HepG2 (cell line): Measurements from ENCODE around the gene VAV2. TPM values are rescaled to one million over a fixed set of nuclear protein-coding genes. Genes with fewer than 3 reads are reported as not detected.

Source experiments
- ARID4A ChIP-seq: sonication (generic); formaldehyde crosslinking; IDR thresholded peaks from 2 replicates; pipeline ENCODE4 v1.5.0; 2020; ENCODE audit warnings: mild to moderate bottlenecking, missing genetic modification reagents, borderline replicate concordance
- DRAP1 ChIP-seq: IDR thresholded peaks from 2 replicates; pipeline ENCODE4 v1.6.1; 2016; ENCODE audit warnings: missing genetic modification reagents, missing compliant biosample characterization
- ETV6 ChIP-seq: sonication (generic); formaldehyde crosslinking; conservative IDR thresholded peaks from 2 replicates; pipeline ENCODE4 v1.4.0; 2020; ENCODE audit warnings: missing genetic modification reagents
- HINFP ChIP-seq: sonication (generic); formaldehyde crosslinking; IDR thresholded peaks from 2 replicates; pipeline ENCODE4 v1.4.0; 2020; ENCODE audit warnings: low read depth, mild to moderate bottlenecking, missing genetic modification reagents
- HNF4A ChIP-seq: sonication (generic); formaldehyde crosslinking; IDR thresholded peaks from 2 replicates; pipeline ENCODE4 v1.4.0; 2020; ENCODE audit warnings: missing genetic modification reagents
- KAT7 ChIP-seq: IDR thresholded peaks from 2 replicates; pipeline ENCODE4 v1.6.1; 2018; ENCODE audit warnings: borderline replicate concordance, missing compliant biosample characterization
- MBNL3 ChIP-seq: fragments of 250-450 bp; sonication (Bioruptor Pico); conservative IDR thresholded peaks from 2 replicates; pipeline ENCODE4 v1.8.0; 2022; ENCODE audit warnings: mild to moderate bottlenecking, inconsistent platforms
- MED1 ChIP-seq: sonication (generic); formaldehyde crosslinking; IDR thresholded peaks from 2 replicates; pipeline ENCODE4 v1.4.0; 2020; ENCODE audit warnings: missing genetic modification reagents
- MEIS1 ChIP-seq: sonication (generic); formaldehyde crosslinking; IDR thresholded peaks from 2 replicates; pipeline ENCODE4 v1.9.0; 2021; ENCODE audit warnings: mild to moderate bottlenecking, missing genetic modification reagents, moderate library complexity, borderline replicate concordance
- PPARG ChIP-seq: conservative IDR thresholded peaks from 2 replicates; pipeline ENCODE4 v1.6.1; 2016; ENCODE audit warnings: missing biosample characterization, missing genetic modification reagents
- RCOR2 ChIP-seq: IDR thresholded peaks from 2 replicates; pipeline ENCODE4 v1.6.1; 2016; ENCODE audit warnings: missing biosample characterization, missing genetic modification reagents
- SMARCE1 ChIP-seq: fragments of 450-650 bp; IDR thresholded peaks from 2 replicates; pipeline ENCODE4 v1.6.1; 2017; ENCODE audit warnings: borderline replicate concordance
- SNRNP70 ChIP-seq: fragments of 200-400 bp; formaldehyde crosslinking; IDR thresholded peaks from 2 replicates; pipeline ENCODE4 v1.6.1; 2017; ENCODE audit warnings: mild to moderate bottlenecking, low read depth, low read length, moderate library complexity
- TFAP4 ChIP-seq: sonication (generic); IDR thresholded peaks from 2 replicates; pipeline ENCODE4 v1.6.1; 2016; ENCODE audit warnings: low read depth, borderline replicate concordance
- TIGD3 ChIP-seq: sonication (generic); formaldehyde crosslinking; IDR thresholded peaks from 2 replicates; pipeline ENCODE4 v1.5.1; 2020; ENCODE audit warnings: mild to moderate bottlenecking, missing genetic modification reagents, borderline replicate concordance
- ZNF546 ChIP-seq: sonication (generic); formaldehyde crosslinking; conservative IDR thresholded peaks from 2 replicates; pipeline ENCODE4 v1.8.1; 2023; ENCODE audit warnings: mild to moderate bottlenecking, missing genetic modification reagents
- ZNF549 ChIP-seq: sonication (generic); formaldehyde crosslinking; IDR thresholded peaks from 2 replicates; pipeline ENCODE4 v1.5.0; 2020; ENCODE audit warnings: missing genetic modification reagents
- ZNF580 ChIP-seq: IDR thresholded peaks from 2 replicates; pipeline ENCODE4 v1.6.1; 2016; ENCODE audit warnings: low read depth, borderline replicate concordance
- ZNF691 ChIP-seq: sonication (generic); formaldehyde crosslinking; IDR thresholded peaks from 2 replicates; pipeline ENCODE4 v1.4.0; 2020; ENCODE audit warnings: missing genetic modification reagents, low read depth, mild to moderate bottlenecking, borderline replicate concordance
- polyA plus RNA-seq, 8 experiments: library from polyadenylated mRNA; depleted of rRNA in 3 of 8; stranded (reverse) in 7 of 8; unstranded in 1 of 8; fragments of >200 nt; fragmentation: Illumina TruSeq in 4 of 8; extraction: Trizol in 4 of 8; gene quantifications; 2 replicates each; pipeline versions ENCODE4 v1.2.1 to v1.2.3, GENCODE V29; 2011 to 2016; ENCODE audit warnings: low read depth in 4 of 8, missing spikeins in 1 of 8, mixed read lengths in 1 of 8; ENCODE audit not compliant: insufficient read depth in 1 of 8
- total RNA-seq, 5 experiments: library from RNA; depleted of rRNA; stranded (reverse); fragments of >200 nt; fragmentation: Illumina TruSeq; extraction: Trizol; gene quantifications; 2 replicates each; pipeline ENCODE4 v1.2.3, GENCODE V29; 2016; ENCODE audit warnings: low read depth in 1 of 5

VAV2 gene
- total and polyA plus RNA-seq, 2 of the 13 experiments (the other 11 are each of a cell fraction or from before 2014, with no cell fraction given), result 22.5 to 22.9 TPM

GRCh38 chr9:133973791-133974630 is 18.1 kb downstream of the VAV2 start (continued):
- TF ChIP-seq HNF4A (peak; percentile 49), ZNF546 (CRISPR knock-in tag) (no peak), PPARG (peak; percentile 50; the same call in 1 of the 2 replicates), RCOR2 (no peak), ZNF549 (CRISPR knock-in tag) (no peak), ZNF580 (CRISPR knock-in tag) (no peak; the same call in 1 of the 2 replicates), MEIS1 (CRISPR knock-in tag) (no peak), ETV6 (CRISPR knock-in tag) (no peak), MBNL3 (CRISPR knock-in tag) (no peak), ARID4A (CRISPR knock-in tag) (peak; percentile 60; the same call in 1 of the 2 replicates), DRAP1 (CRISPR knock-in tag) (peak; percentile 28; the same call in 1 of the 2 replicates), SMARCE1 (no peak), MED1 (peak; percentile 87), ZNF691 (no peak), HINFP (CRISPR knock-in tag) (no peak), SNRNP70 (no peak), TIGD3 (CRISPR knock-in tag) (no peak), KAT7 (CRISPR knock-in tag) (no peak), TFAP4 (peak; percentile 72; the same call in 1 of the 2 replicates)
